Lower lobe of right lung (tissue), 2 donors: ENCODE data around the gene MYL5. TPM values are rescaled to one million over a fixed set of nuclear protein-coding genes. Genes with fewer than 3 reads are reported as not detected.

Experiments used
- ATAC-seq, 2 donors: fragments of 200-7000 bp; cut with Tn5 transposase; one replicate each; pipeline ENCODE4 v1.9.1; 2020 to 2022; ENCODE audit warnings: mild to moderate bottlenecking in 2 of 2, moderate library complexity in 2 of 2
- DNase-seq: peaks from one replicate; pipeline ENCODE4 v3.0.0-alpha.2; 2020
- H3K27ac ChIP-seq: fragments of 200-600 bp; one replicate; pipeline ENCODE4 v1.8.0; 2022
- H3K27me3 ChIP-seq: fragments of 200-600 bp; one replicate; pipeline ENCODE4 v1.8.0; 2022; ENCODE audit warnings: low read depth
- H3K36me3 ChIP-seq: fragments of 200-600 bp; one replicate; pipeline ENCODE4 v1.8.0; 2022; ENCODE audit warnings: mild to moderate bottlenecking
- H3K4me1 ChIP-seq: fragments of 200-600 bp; one replicate; pipeline ENCODE4 v1.8.0; 2022
- H3K4me3 ChIP-seq: fragments of 200-600 bp; one replicate; pipeline ENCODE4 v1.8.0; 2022; ENCODE audit warnings: mild to moderate bottlenecking
- H3K9me3 ChIP-seq: fragments of 200-600 bp; one replicate; pipeline ENCODE4 v1.8.0; 2022
- CTCF ChIP-seq: fragments of 200-600 bp; IDR thresholded peaks from one replicate; pipeline ENCODE4 v1.8.0; 2022; ENCODE audit warnings: antibody characterized with exemption, mild to moderate bottlenecking
- intact Hi-C: fragments of 100-400 bp; cut with DNase I; formaldehyde crosslinking; loops from one replicate; pipeline ENCODE4 v1.11.0; 2022
- total RNA-seq: library from RNA; stranded (reverse); fragmentation: NEBNext Ultra II Directional; extraction: Animal tissue kit (Norgen Biotek cat#: 25700); gene quantifications from one replicate; pipeline ENCODE4 v1.2.1, GENCODE V29; 2021
- donor health status: DM: no; HTN: yes; CAD: no; lungs with severe emphysema.

MYL5 gene
- total RNA-seq, 1 donor from 2014 or later, result 9.7 TPM

GRCh38 chr4:706834-707598, 32.7 kb downstream of the MYL5 start:
- Histone ChIP-seq H3K4me1 (peaks cover 24% of the 10 kb centered on the region), H3K4me3 (peak overlapping the region; percentile 49), H3K36me3 (peaks cover 5% of the 10 kb centered on the region), H3K27me3 (no peaks in the 10 kb centered on the region), H3K9me3 (no peaks in the 10 kb centered on the region), H3K27ac (no peak overlapping the region)
- intact Hi-C loops, result no loop called here
- TF ChIP-seq CTCF, result no peak
- ATAC-seq (no peak), DNase-seq (no peak)

GRCh38 chr4:707929-708630, 33.7 kb downstream of the MYL5 start:
- no peak for TF ChIP-seq CTCF
- peaks cover 5% of the 10 kb centered on the region for H3K36me3 ChIP-seq
- intact Hi-C loops, result no loop called here
- H3K4me3 ChIP-seq, result peak overlapping the region; percentile 17
- no peaks in the 10 kb centered on the region for H3K9me3 ChIP-seq
- H3K27me3 ChIP-seq, result no peaks in the 10 kb centered on the region
- H3K4me1 ChIP-seq, result peaks cover 24% of the 10 kb centered on the region
- no peak overlapping the region for H3K27ac ChIP-seq
- ATAC-seq (no peak), DNase-seq (no peak)

GRCh38 chr4:708631-708933, 34.2 kb downstream of the MYL5 start:
- no peak for TF ChIP-seq CTCF
- H3K4me1 ChIP-seq, result peaks cover 24% of the 10 kb centered on the region
- no peak for ATAC-seq
- intact Hi-C loops, result no loop called here
- H3K27me3 ChIP-seq, result no peaks in the 10 kb centered on the region
- no peaks in the 10 kb centered on the region for H3K9me3 ChIP-seq
- peaks cover 5% of the 10 kb centered on the region for H3K36me3 ChIP-seq
- peak overlapping the region; percentile 17 for H3K4me3 ChIP-seq
- DNase-seq, result no peak
- no peak overlapping the region for H3K27ac ChIP-seq

GRCh38 chr4:709348-709747, 35.0 kb downstream of the MYL5 start:
- intact Hi-C loops, result no loop called here
- Histone ChIP-seq H3K27ac (no peak overlapping the region), H3K9me3 (no peaks in the 10 kb centered on the region), H3K36me3 (peaks cover 9% of the 10 kb centered on the region), H3K4me1 (peaks cover 24% of the 10 kb centered on the region), H3K27me3 (no peaks in the 10 kb centered on the region), H3K4me3 (no peak overlapping the region)
- ATAC-seq, result no peak
- DNase-seq, result no peak
- TF ChIP-seq CTCF, result no peak

GRCh38 chr4:710116-710515, 35.8 kb downstream of the MYL5 start:
- Histone ChIP-seq H3K9me3 (no peaks in the 10 kb centered on the region), H3K27me3 (no peaks in the 10 kb centered on the region), H3K4me3 (no peak overlapping the region), H3K4me1 (peaks cover 24% of the 10 kb centered on the region), H3K36me3 (peaks cover 13% of the 10 kb centered on the region), H3K27ac (no peak overlapping the region)
- DNase-seq, result no peak
- no peak for ATAC-seq
- intact Hi-C loops, result no loop called here
- TF ChIP-seq CTCF, result no peak
